GM19099 (cell line): ENCODE data around the gene KLHDC3.

ENCODE experiments used
- POLR2A ChIP-seq: IDR thresholded peaks from 3 replicates; pipeline ENCODE4 v1.6.1; 2011; ENCODE audit warnings: low read depth; ENCODE audit not compliant: insufficient read length; ENCODE audit errors: extremely low read depth

The KLHDC3 gene

GRCh38 chr6:42981836-42982235 is 32.2 kb upstream of the KLHDC3 start:
- TF ChIP-seq POLR2A = no peak

DNA sequence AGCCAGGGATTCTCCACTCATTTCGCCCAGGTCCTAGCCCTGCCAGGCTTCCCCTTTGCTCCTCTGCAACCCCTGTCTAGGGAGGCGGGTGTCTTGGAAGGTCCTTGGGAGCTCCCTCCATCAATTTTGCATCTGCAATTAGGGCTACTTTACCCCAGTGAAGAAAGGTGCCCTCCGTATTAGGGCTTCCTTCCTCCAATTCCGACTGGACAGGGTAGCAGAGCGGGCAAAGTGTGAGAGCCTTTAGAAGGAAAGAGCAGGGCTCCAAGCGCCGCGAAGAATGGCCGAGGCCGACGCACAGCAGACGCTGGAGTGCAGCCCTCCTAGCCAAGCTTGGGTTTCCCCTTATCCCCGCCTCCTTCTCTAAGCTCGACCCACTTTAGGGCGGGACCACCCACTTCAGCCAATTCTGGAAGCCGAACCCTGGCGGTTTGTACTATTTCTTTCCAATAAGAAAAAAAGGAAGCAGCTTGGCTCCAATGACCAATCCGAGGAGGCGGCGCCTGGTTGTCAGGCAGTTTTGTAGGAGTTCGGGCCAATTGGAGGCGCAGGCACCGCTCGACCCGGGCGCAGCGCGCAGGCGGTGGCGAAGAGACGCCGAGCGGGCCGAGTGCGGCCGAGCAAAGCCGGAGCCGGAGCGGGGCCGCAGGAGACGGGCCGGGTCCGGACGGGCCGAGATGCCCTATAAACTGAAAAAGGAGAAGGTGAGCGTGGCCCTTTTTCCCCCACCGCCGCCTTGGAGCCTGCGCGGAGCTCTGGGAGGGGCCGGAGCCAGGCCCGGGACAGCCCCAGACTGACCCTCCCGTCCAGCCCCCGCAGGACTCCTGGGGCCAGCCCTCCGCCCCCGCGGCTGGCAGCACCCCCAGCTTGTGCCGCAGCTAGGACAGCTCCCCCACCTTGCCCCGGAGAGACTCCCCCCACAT is 29.8 kb upstream of the KLHDC3 start, which contains the start of gene PPP2R5D:
Gene PPP2R5D (plus strand): TSS at position 570 of the 923 bp plus-strand sequence. CDS start 108 bp downstream, at position 678.
- TF ChIP-seq POLR2A = peak; percentile 93

DNA sequence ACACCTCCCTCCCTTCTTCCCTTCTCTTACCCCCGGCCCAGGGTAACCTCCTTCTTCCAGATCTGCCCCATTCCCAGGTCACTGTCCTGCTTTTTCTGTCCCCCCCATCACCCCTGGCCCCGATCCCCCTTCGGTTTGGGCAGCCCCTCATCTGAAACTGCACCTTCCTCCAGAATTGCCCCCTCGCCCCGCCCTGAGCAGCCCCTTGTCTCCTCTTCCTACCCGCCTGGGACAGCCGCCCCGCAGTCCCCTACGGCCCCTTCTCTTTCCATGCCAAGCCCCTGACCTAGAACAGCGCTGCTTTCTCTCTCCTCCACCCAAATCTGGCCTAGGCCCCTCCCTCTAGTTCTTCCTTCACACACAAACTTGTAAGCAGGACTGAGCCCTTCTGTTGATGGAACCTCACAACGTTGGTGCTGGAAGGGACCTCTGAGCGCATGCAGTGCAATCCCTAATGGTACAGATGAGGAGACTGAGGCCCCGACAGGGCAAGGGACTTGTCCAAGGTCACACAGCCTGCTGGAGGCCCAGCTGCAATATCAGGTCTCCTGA is 29.0 kb upstream of the KLHDC3 start:
- TF ChIP-seq POLR2A = no peak

DNA sequence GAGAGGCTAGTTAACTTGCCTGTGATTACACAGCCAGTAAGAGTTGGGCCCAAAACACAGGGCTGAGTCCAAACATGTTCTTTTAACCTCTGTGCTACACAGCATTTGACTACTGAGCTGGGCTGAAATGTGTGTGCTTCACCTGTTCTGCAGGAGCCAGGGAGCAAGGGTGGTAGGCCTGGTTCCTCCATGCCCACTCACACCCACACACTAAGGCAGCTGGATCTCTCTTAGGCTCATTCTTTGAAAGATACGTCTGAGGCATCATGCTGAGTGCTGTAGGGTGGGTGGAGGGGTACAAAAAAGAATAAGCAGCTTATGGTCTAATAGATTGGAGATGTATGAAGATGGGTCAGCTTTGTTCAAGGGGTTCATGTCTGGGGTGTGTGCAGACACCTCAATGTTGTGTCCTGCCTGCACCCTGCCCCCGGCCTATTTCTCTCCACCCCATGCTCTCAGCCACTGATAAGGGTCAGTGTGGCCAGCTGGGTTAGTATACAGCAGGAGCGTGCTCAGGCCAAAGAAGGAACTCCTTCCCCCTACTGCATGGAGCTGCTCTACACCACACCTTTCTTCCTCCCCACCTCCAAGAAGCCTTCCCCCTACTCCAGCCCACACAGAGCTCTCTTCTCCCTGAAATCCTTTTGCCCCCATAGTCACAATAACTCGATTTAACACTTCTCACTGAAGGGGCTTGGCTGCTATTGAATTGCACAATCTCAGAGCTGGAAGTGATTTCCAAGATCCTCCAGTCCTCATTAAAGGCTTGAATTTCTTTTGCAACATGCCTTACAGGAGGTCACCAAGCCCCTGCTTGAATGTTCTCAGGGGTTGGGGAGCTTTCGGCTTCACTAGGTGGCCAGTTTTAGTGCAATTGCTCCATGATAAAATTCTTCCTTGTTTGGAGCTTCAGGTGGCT is 26.3 kb upstream of the KLHDC3 start:
- no peak for TF ChIP-seq POLR2A

DNA sequence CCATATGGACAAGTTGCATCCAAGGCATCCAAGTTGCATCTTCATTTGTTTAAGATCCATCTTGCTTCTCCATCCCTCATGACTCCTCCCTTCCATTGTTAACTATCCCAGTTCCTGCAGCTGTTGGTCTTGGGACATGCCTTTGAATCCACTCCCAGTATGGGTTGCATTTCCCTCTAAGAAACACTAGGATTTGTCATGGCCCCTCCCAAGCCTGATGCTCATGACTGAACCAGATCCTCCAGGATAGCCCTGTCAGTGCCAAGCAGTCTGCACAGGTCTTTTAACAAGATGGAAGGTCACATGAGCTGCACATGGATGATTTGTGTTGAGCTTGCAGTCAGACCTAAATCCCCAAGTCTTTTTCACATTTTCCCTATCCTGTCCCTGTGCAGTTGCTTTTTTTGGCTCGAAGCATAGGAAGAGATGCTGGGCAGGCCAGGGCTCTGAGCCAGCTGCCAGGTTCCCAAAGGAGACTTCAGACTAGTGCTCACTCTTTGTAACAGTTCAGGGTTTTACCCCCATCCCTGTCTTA is 25.5 kb upstream of the KLHDC3 start:
- no peak for TF ChIP-seq POLR2A

- no peak for TF ChIP-seq POLR2A
Observed at GRCh38 chr6:42989923-42990322, 24.1 kb upstream of the KLHDC3 start.

DNA sequence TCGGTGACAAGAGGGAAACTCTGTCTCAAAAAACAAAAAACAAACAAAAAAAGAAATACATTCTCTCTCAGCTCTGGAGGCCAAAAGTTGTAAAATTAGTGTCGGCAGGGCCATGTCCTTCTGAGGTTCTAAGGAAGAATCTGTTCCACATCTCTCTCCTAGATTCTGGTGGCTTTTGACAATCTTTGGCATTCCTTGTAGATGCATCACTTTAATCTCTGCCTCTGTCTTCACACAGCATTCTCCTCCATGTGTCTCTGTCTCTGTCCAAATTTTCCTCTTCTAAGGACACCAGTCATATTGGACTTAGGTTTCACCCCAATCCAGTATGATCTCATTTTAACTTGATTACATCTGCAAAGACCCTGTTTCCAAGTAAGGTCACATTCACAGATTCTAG is 20.6 kb upstream of the KLHDC3 start:
- no peak for TF ChIP-seq POLR2A

DNA sequence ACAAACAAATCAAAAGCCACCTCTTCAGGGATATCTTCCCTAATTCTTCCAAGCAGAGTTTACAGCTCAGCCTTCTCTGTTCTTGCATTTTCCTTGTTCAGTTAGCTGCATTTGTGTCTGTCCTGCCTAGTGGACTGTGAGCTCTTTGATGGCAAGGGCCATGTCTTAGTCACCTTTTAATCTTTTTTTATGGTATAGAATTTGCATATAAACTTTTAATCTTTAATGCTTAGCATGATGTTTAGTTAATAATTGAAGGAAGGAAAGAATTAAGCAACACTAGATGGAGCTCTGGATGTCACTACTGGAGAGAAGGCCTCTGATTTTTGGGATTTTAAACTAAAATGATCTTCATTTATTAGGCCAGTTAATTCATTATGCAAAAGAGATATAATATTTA is 17.5 kb upstream of the KLHDC3 start:
- TF ChIP-seq POLR2A = no peak

- no peak for TF ChIP-seq POLR2A
Observed at GRCh38 chr6:43001843-43002242, 12.2 kb upstream of the KLHDC3 start.

DNA sequence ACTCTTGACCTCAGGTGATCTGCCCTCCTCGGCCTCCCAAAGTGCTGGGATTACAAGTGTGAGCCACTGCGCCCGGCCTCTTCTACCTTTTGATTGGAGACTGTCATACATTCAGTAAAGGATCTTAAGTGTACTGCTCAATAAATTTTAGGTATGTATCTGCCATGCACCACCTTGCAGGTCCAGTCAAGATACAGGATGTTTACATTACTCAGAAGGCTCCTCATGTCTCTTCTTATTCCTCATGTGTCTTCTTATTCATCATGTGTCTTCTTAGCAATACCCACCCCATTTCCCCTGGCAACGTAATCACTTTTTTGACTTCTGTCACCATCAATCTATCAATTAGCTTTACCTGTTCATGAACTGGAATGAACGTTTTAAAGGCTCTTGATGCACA is 8.2 kb upstream of the KLHDC3 start:
- no peak for TF ChIP-seq POLR2A

DNA sequence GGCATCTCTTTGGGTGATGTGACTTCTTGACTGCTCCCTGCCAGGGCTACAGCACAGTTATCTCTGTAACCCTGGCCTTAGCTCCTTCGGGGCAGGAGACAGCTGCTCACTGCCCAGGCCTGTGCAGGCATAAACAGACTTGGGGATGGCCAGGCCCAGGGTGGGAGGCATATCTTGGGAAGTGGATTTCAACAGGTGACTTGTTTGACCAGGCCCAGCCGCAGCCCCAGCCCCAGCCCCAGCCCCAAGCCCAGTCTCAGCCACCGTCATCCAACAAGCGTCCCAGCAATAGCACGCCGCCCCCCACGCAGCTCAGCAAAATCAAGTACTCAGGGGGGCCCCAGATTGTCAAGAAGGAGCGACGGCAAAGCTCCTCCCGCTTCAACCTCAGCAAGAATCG is 7.8 kb upstream of the KLHDC3 start:
- TF ChIP-seq POLR2A = no peak

DNA sequence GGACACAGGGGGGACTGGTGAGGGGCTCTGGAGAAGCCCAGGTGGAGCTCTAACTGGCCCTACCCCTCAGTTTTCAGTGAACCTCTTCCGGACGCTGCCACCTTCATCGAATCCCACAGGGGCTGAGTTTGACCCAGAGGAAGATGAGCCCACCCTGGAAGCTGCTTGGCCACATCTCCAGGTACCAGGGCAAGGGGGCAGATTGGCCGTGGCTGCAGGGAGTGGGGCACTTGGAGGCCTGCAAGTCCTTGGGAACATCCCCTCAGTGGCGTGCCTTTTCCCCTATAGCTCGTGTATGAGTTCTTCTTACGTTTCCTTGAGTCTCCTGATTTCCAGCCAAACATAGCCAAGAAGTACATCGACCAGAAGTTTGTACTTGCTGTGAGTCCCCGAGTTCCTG is 6.9 kb upstream of the KLHDC3 start:
- no peak for TF ChIP-seq POLR2A

DNA sequence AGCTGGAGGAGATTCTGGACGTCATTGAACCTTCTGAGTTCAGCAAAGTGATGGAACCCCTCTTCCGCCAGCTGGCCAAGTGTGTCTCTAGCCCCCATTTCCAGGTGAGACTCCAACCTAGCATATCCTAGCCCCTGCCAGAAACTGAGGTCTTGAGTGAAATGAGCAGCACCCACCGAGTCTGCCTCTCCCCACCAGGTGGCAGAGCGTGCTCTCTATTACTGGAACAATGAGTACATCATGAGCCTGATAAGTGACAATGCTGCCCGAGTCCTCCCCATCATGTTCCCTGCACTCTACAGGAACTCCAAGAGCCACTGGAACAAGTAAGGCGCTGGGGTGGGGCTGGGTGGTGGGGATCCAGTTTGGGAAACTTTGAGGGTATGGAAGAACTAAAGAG is 4.9 kb upstream of the KLHDC3 start:
- no peak for TF ChIP-seq POLR2A

DNA sequence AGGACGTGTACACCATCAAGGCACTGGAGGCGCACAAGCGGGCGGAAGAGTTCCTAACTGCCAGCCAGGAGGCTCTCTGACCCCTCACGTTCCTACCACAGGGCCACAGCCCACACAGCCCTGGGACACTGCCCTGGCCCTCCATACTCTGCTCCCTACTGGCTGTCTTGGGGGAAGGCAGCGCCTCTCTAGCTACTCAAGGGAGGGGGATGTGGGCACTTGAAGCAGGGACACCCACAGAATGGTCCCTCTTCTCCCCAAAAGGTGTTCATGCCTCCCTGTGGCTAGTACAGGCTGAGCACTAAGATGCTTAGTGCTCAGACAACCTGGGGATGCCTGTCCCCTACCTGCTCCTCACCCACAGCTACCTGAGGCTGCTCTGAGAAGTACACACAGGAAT is 2.8 kb upstream of the KLHDC3 start:
- TF ChIP-seq POLR2A = no peak

- no peak for TF ChIP-seq POLR2A
Observed at GRCh38 chr6:43012364-43012763, 1.7 kb upstream of the KLHDC3 start.
